ENCODE data around the gene MED28.

DNA sequence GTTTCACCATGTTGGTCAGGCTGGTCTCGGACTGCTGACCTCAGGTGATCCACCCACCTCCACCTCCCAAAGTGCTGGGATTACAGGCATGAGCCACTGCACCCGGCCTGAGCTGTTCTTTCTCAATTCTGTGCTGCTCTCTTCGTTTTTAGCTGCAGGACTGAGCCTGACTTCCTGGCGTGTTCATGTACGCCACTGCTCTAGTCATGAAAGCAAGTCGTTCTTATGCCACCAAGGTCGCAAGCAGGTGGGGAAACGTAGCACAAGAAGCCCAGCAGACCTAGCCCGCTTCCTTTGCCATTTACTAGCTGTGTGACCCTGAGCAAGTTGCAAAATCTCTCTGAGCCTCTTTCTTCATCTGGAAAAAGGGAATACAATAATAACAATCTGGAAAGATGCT, 43.4 kb downstream of the MED28 start:
- TF ChIP-seq, protein P1, sequence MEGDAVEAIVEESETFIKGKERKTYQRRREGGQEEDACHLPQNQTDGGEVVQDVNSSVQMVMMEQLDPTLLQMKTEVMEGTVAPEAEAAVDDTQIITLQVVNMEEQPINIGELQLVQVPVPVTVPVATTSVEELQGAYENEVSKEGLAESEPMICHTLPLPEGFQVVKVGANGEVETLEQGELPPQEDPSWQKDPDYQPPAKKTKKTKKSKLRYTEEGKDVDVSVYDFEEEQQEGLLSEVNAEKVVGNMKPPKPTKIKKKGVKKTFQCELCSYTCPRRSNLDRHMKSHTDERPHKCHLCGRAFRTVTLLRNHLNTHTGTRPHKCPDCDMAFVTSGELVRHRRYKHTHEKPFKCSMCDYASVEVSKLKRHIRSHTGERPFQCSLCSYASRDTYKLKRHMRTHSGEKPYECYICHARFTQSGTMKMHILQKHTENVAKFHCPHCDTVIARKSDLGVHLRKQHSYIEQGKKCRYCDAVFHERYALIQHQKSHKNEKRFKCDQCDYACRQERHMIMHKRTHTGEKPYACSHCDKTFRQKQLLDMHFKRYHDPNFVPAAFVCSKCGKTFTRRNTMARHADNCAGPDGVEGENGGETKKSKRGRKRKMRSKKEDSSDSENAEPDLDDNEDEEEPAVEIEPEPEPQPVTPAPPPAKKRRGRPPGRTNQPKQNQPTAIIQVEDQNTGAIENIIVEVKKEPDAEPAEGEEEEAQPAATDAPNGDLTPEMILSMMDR (IDR thresholded peaks at IDR 0.05) = no peak
- TF ChIP-seq POLR2AphosphoS5 (IDR thresholded peaks at IDR 0.05) (no peak), POLR2A (IDR thresholded peaks at IDR 0.05) (no peak)

All from prostate gland (tissue), 2 donors.